K562 (cell line): ENCODE measurements around the gene EEA1. TPM values are rescaled to one million over a fixed set of nuclear protein-coding genes. Genes with fewer than 3 reads are reported as not detected.

Experiments used
- ATAC-seq: fragments of 200-7000 bp; cut with Tn5 transposase; 3 replicates; pipeline ENCODE4 v1.9.1; 2020; ENCODE audit warnings: moderate library complexity
- BruUV-seq: library from RNA; stranded (reverse); fragments of 400-500 nt; replicated peaks from 2 replicates; lab custom pipeline; 2021; lab: Mats Ljungman, UMichigan
- CTCF ChIA-PET: fragments of 300-600 bp; formaldehyde crosslinking; extraction: SDS; loops from one replicate; lab custom pipeline; 2021; ENCODE audit warnings: low intra/inter-chr PET ratio; lab: Yijun Ruan, JAX
- POLR2A ChIA-PET: fragments of 300-600, 350-650 bp; sonication (Branson Sonifier 250); formaldehyde crosslinking; extraction: SDS; loops from one replicate; lab custom pipeline; 2021; ENCODE audit warnings: antibody characterized with exemption, inconsistent platforms; lab: Yijun Ruan, JAX
- DNase-seq, 4 experiments: peaks; one replicate each; pipeline versions ENCODE4 v3.0.0 to v3.0.0-alpha.2; 2011 to 2018; ENCODE audit warnings: low spot score in 3 of 4, mixed read lengths in 3 of 4; ENCODE audit errors: extremely low read depth in 1 of 4
- FAIRE-seq: peaks from 2 replicates; lab custom pipeline; 2011; peaks lifted over from hg19 to GRCh38; lab: Jason Lieb, UNC
- H2AFZ ChIP-seq: 2 replicates; pipeline ENCODE4 v1.6.0; 2011; ENCODE audit warnings: low read depth, low read length, control low read depth, inconsistent platforms
- H3K27ac ChIP-seq: fragments of 200-600 bp; 3 replicates; pipeline ENCODE4 v1.8.0; 2011; ENCODE audit warnings: low read depth, mild to moderate bottlenecking, control low read depth, inconsistent platforms, low read length, moderate library complexity, mixed read lengths; ENCODE audit errors: extremely low read depth
- H3K27me3 ChIP-seq, 2 experiments: fragments of 300-600 bp in 1 of 2; 2 replicates in 1 of 2; 3 replicates in 1 of 2; pipeline versions ENCODE4 v1.6.0 to v1.8.0; 2011; ENCODE audit warnings: inconsistent platforms in 2 of 2, low read length in 2 of 2, mild to moderate bottlenecking in 1 of 2, mixed read lengths in 1 of 2, moderate library complexity in 1 of 2; ENCODE audit not compliant: control insufficient read depth in 2 of 2, insufficient read depth in 2 of 2
- H3K36me3 ChIP-seq: fragments of 300-600 bp; 3 replicates; pipeline ENCODE4 v1.8.0; 2011; ENCODE audit warnings: mild to moderate bottlenecking, low read length, inconsistent platforms; ENCODE audit not compliant: control insufficient read depth, insufficient read depth
- H3K4me1 ChIP-seq, 2 experiments: fragments of 200-600 bp in 1 of 2; replicated peaks in 1 of 2; 2 replicates in 1 of 2; 3 replicates in 1 of 2; pipeline versions ENCODE4 v1.5.1 to v1.8.0; 2011; ENCODE audit warnings: inconsistent platforms in 2 of 2, low read length in 2 of 2, mild to moderate bottlenecking in 1 of 2, mixed read lengths in 1 of 2, moderate library complexity in 1 of 2; ENCODE audit not compliant: control insufficient read depth in 2 of 2, insufficient read depth in 2 of 2
- H3K4me2 ChIP-seq: 2 replicates; pipeline ENCODE4 v1.6.1; 2011; ENCODE audit warnings: low read length, control low read depth, inconsistent platforms, mixed read lengths; ENCODE audit not compliant: insufficient read depth
- H3K4me3 ChIP-seq: fragments of 200-600 bp; sonication (generic), shearing (Covaris generic); 2 replicates; pipeline ENCODE4 v1.5.1; 2016; ENCODE audit warnings: control low read depth, inconsistent platforms
- H3K79me2 ChIP-seq: fragments of 200-600 bp; 3 replicates; pipeline ENCODE4 v1.8.0; 2011; ENCODE audit warnings: low read length, inconsistent platforms; ENCODE audit not compliant: control insufficient read depth, insufficient read depth
- H3K9ac ChIP-seq, 2 experiments: 2 replicates each; pipeline versions ENCODE4 v1.6.0 to v1.6.1; 2011; ENCODE audit warnings: low read depth in 2 of 2, low read length in 2 of 2, control low read depth in 1 of 2, inconsistent platforms in 1 of 2, mild to moderate bottlenecking in 1 of 2, mixed read lengths in 1 of 2; ENCODE audit not compliant: insufficient read depth in 1 of 2
- H3K9me1 ChIP-seq: one replicate; pipeline ENCODE4 v1.6.0; 2011; ENCODE audit warnings: inconsistent platforms, mild to moderate bottlenecking, low read length, moderate library complexity; ENCODE audit not compliant: control insufficient read depth, insufficient read depth
- H3K9me3 ChIP-seq: replicated peaks from 2 replicates; pipeline ENCODE4 v1.5.1; 2011; ENCODE audit warnings: low read depth, low read length, inconsistent platforms; ENCODE audit not compliant: control insufficient read depth, insufficient read depth
- H4K20me1 ChIP-seq: replicated peaks from 2 replicates; pipeline ENCODE4 v1.6.1; 2011; ENCODE audit warnings: low read length, inconsistent platforms, mixed read lengths; ENCODE audit not compliant: control insufficient read depth, insufficient read depth
- ATF1 ChIP-seq, 2 experiments: fragments of 450-650 bp in 1 of 2; IDR thresholded peaks; 2 replicates each; pipeline ENCODE4 v1.6.1; 2016; ENCODE audit warnings: missing compliant biosample characterization in 1 of 2, missing genetic modification characterization in 1 of 2
- BHLHE40 ChIP-seq: IDR thresholded peaks from 2 replicates; pipeline ENCODE4 v1.6.1; 2011; ENCODE audit warnings: low read length, improper control_type of control experiment
- CCNT2 ChIP-seq: IDR thresholded peaks from 2 replicates; pipeline ENCODE4 v1.6.1; 2011; ENCODE audit warnings: borderline replicate concordance, low read depth, mild to moderate bottlenecking, moderate library complexity, mixed read lengths, low read length; ENCODE audit not compliant: insufficient read length; ENCODE audit errors: extremely low read depth
- ELF2 ChIP-seq: fragments of 250-450 bp; sonication (Bioruptor Pico); IDR thresholded peaks from 2 replicates; pipeline ENCODE4 v1.5.0; 2021; ENCODE audit warnings: mild to moderate bottlenecking
- HSF4 ChIP-seq: fragments of 250-450 bp; sonication (Bioruptor Pico); IDR thresholded peaks from 2 replicates; pipeline ENCODE4 v2.1.2; 2022; ENCODE audit warnings: mild to moderate bottlenecking, moderate library complexity, borderline replicate concordance
- MAFG ChIP-seq: fragments of 450-650 bp; conservative IDR thresholded peaks from 2 replicates; pipeline ENCODE4 v1.6.1; 2016; ENCODE audit warnings: missing genetic modification characterization, missing compliant biosample characterization
- NR1H2 ChIP-seq: sonication (generic); formaldehyde crosslinking; IDR thresholded peaks from 2 replicates; pipeline ENCODE4 v1.4.0; 2020; ENCODE audit warnings: mild to moderate bottlenecking, missing genetic modification reagents
- POLR3G ChIP-seq: IDR thresholded peaks from 2 replicates; pipeline ENCODE4 v1.6.1; 2011; ENCODE audit not compliant: insufficient read length, insufficient replicate concordance; ENCODE audit errors: extremely low read depth
- XRCC4 ChIP-seq: IDR thresholded peaks from one replicate; pipeline ENCODE4 v1.6.1; 2011; ENCODE audit not compliant: insufficient read depth, insufficient read length; ENCODE audit errors: extremely low read depth
- ZC3H4 ChIP-seq: sonication (generic); formaldehyde crosslinking; IDR thresholded peaks from 2 replicates; pipeline ENCODE4 v1.9.0; 2021; ENCODE audit warnings: missing genetic modification reagents, borderline replicate concordance
- ZNF644 ChIP-seq: fragments of 200-800 bp; sonication (Bioruptor generic); IDR thresholded peaks from 2 replicates; pipeline ENCODE4 v1.6.1; 2016; ENCODE audit warnings: low read depth, missing genetic modification characterization, missing compliant biosample characterization
- WGBS: fragments of 100-300 bp; shearing (Covaris generic); methylation state at CpG from one replicate; pipeline ENCODE4 v1.1.6; 2016; ENCODE audit warnings: low coverage, mixed read lengths; ENCODE audit not compliant: insufficient coverage; ENCODE audit errors: missing lambda C conversion rate; 5-methylcytosine and 5-hydroxymethylcytosine counted together
- in situ Hi-C: fragments of 300-500 bp; cut with MboI; formaldehyde crosslinking; loops from 4 replicates; pipeline ENCODE4 v1.15.0; 2018; ENCODE audit warnings: inconsistent platforms, mixed read lengths
- intact Hi-C: fragments of 100-400 bp; cut with micrococcal nuclease; formaldehyde crosslinking; loops from 2 replicates; pipeline ENCODE4 v1.14.2; 2022
- polyA plus RNA-seq, 8 experiments: library from polyadenylated mRNA; depleted of rRNA in 4 of 8; stranded (reverse) in 5 of 8; unstranded in 3 of 8; fragments of >200 nt; fragmentation: Nextera tagmentation in 2 of 8; fragmentation: Illumina TruSeq in 1 of 8; extraction: Ambion mirVana in 2 of 8; extraction: Trizol in 1 of 8; gene quantifications; 2 replicates each; pipeline versions ENCODE4 v1.2.1 to v1.2.3, GENCODE V29; 2011 to 2014; ENCODE audit warnings: inconsistent platforms in 1 of 8, missing spikeins in 1 of 8
- total RNA-seq, 7 experiments: library from RNA; depleted of rRNA in 6 of 7; stranded (reverse); fragments of >200 nt in 6 of 7; fragmentation: Illumina TruSeq in 2 of 7; extraction: Trizol in 2 of 7; gene quantifications; 2 replicates each; pipeline versions ENCODE4 v1.2.1 to v1.2.3, GENCODE V29; 2011 to 2021; ENCODE audit warnings: low replicate concordance in 1 of 7
- TF ChIP-seq, protein P1 (sequence below): sonication (generic); formaldehyde crosslinking; IDR thresholded peaks from 2 replicates; pipeline ENCODE4 v1.8.0; 2022; ENCODE audit warnings: mild to moderate bottlenecking, missing genetic modification reagents, borderline replicate concordance
- TF ChIP-seq, protein P2 (sequence below): fragments of 450-650 bp; IDR thresholded peaks from 2 replicates; pipeline ENCODE4 v1.6.1; 2016
- TF ChIP-seq, protein P3 (sequence below): fragments of 250-450 bp; sonication (Bioruptor Pico); IDR thresholded peaks from 2 replicates; pipeline ENCODE4 v1.5.0; 2020; ENCODE audit warnings: mild to moderate bottlenecking

EEA1 gene
- total and polyA plus RNA-seq, 9 of the 15 experiments (the other 6 are each of a cell fraction or from before 2014, with no cell fraction given), result 3.5 to 17.1 (median 7.5) TPM

DNA sequence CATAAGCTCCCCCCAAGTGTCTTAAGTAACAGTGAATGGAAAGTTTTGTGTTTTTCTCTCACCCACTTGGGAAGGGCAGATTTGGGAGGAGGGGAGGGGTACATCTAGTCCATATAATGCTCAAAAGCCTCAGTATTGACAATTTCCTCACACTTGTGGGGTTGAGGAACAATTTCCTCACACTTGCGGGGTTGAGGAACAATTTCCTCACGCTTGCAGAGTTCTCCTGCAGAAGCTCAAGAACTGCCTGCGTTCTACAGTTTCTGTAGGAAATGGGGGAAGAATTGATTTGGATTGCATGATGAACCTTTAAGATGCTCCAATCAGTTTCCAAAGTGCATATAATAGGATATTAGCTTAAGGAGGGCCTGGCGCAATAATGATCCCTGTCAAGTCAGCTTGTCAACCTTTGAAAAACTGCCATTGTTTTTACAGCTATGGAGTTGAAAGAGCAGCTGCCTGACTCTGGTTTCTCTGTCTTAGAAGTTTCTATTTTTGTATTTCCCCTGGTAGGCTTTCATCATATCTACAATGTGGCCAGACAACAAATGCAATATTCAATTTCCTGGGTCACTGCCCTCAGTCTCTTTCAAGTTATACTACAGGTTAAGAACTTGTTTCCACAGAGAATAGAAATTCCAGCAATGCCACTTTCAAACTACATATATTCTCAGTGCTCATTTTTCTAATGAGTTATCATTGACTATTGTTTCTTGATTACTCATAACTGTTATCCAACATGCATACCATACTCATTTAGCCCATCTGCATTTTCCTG is 159.8 kb downstream of the EEA1 start:
- no peaks in the 10 kb centered on the region for H4K20me1 ChIP-seq
- in situ Hi-C loops (no loop called here), intact Hi-C loops (no loop called here)
- H3K4me2 ChIP-seq, result no peak overlapping the region
- no peaks in the 10 kb centered on the region for H3K36me3 ChIP-seq
- no peaks in the 10 kb centered on the region; a peak in 1 of 5 replicates for H3K4me1 ChIP-seq
- no peaks in the 10 kb centered on the region for H3K9me1 ChIP-seq
- no peaks in the 10 kb centered on the region for H3K79me2 ChIP-seq
- DNase-seq (no peak), ATAC-seq (no peak), FAIRE-seq (no peak)
- no TSS peak for BruUV-seq
- H3K9me3 ChIP-seq, result no peaks in the 10 kb centered on the region
- TF ChIP-seq CCNT2 (no peak), ZC3H4 (CRISPR knock-in tag) (no peak), HSF4 (no peak), ATF1 (CRISPR knock-in tag; IDR thresholded peaks at IDR 0.05) (no peak), ATF1 (tag; IDR thresholded peaks at IDR 0.05) (no peak), BHLHE40 (no peak), ZNF644 (no peak), MAFG (tag) (no peak), NR1H2 (CRISPR knock-in tag) (no peak), ELF2 (CRISPR knock-in tag) (no peak), POLR3G (no peak), XRCC4 (no peak)
- TF ChIP-seq, protein P1, sequence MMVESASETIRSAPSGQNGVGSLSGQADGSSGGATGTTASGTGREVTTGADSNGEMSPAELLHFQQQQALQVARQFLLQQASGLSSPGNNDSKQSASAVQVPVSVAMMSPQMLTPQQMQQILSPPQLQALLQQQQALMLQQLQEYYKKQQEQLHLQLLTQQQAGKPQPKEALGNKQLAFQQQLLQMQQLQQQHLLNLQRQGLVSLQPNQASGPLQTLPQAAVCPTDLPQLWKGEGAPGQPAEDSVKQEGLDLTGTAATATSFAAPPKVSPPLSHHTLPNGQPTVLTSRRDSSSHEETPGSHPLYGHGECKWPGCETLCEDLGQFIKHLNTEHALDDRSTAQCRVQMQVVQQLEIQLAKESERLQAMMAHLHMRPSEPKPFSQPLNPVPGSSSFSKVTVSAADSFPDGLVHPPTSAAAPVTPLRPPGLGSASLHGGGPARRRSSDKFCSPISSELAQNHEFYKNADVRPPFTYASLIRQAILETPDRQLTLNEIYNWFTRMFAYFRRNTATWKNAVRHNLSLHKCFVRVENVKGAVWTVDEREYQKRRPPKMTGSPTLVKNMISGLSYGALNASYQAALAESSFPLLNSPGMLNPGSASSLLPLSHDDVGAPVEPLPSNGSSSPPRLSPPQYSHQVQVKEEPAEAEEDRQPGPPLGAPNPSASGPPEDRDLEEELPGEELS (CRISPR knock-in tag), result no peak
- TF ChIP-seq, protein P2, sequence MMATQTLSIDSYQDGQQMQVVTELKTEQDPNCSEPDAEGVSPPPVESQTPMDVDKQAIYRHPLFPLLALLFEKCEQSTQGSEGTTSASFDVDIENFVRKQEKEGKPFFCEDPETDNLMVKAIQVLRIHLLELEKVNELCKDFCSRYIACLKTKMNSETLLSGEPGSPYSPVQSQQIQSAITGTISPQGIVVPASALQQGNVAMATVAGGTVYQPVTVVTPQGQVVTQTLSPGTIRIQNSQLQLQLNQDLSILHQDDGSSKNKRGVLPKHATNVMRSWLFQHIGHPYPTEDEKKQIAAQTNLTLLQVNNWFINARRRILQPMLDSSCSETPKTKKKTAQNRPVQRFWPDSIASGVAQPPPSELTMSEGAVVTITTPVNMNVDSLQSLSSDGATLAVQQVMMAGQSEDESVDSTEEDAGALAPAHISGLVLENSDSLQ, result no peak
- TF ChIP-seq, protein P3, sequence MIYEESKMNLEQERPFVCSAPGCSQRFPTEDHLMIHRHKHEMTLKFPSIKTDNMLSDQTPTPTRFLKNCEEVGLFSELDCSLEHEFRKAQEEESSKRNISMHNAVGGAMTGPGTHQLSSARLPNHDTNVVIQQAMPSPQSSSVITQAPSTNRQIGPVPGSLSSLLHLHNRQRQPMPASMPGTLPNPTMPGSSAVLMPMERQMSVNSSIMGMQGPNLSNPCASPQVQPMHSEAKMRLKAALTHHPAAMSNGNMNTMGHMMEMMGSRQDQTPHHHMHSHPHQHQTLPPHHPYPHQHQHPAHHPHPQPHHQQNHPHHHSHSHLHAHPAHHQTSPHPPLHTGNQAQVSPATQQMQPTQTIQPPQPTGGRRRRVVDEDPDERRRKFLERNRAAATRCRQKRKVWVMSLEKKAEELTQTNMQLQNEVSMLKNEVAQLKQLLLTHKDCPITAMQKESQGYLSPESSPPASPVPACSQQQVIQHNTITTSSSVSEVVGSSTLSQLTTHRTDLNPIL (CRISPR knock-in tag), result no peak
- H3K9ac ChIP-seq, result no peak overlapping the region
- no peak overlapping the region for H2AFZ ChIP-seq
- no peak overlapping the region for H3K27ac ChIP-seq
- WGBS, result 96% methylated on average over 4 of the region's 4 CpGs
- no peak overlapping the region for H3K4me3 ChIP-seq
- ChIA-PET CTCF (no interaction called here), POLR2A (interaction anchor here (0.8 kb wide), 1 partner anchor 10 kb away, joined by 3 read pairs; no protein-coding TSS in a partner anchor)
- H3K27me3 ChIP-seq, result no peaks in the 10 kb centered on the region
